ENCODE data around the gene IQGAP3.

GRCh38 chr1:156544592-156545102, 27.7 kb downstream of the IQGAP3 start:
- TF ChIP-seq CTCF (IDR thresholded peaks at IDR 0.05; ENCODE audit: low read length) (no peak), EZH2 (optimal IDR thresholded peaks at IDR 0.05; ENCODE audit: low read depth, low read length) (no peak)
